ENCODE data around the gene HSD17B11.

- TF ChIP-seq KDM1A (IDR thresholded peaks at IDR 0.05; ENCODE audit: borderline replicate concordance, low read length) (no peak), JUN (IDR thresholded peaks at IDR 0.05; ENCODE audit: low read depth, low read length) (no peak), CTCF (IDR thresholded peaks at IDR 0.05; ENCODE audit: control extremely low read depth in 1 of 3, insufficient read depth in 1 of 3, low read depth in 1 of 3, low read length in 3 of 3) (no peak), POLR2AphosphoS5 (IDR thresholded peaks at IDR 0.05; ENCODE audit: low read depth, low read length) (no peak), CHD2 (IDR thresholded peaks at IDR 0.05; ENCODE audit: low read length) (no peak), RFX5 (IDR thresholded peaks at IDR 0.05; ENCODE audit: borderline replicate concordance, low read depth, low read length) (no peak)
Measured at GRCh38 chr4:87298362-87298761, 92.6 kb downstream of the HSD17B11 start.

Measured in H1 (cell line).